Stomach (tissue), 9 donors: Measurements from ENCODE around the gene DDX56. TPM values are rescaled to one million over a fixed set of nuclear protein-coding genes. Genes with fewer than 3 reads are reported as not detected.
A peak's percentile ranks its signal among the peaks of the same experiment; 100 is the strongest.

Source experiments
- DNase-seq, 2 donors: peaks; one replicate each; pipeline versions ENCODE4 v3.0.0 to v3.0.0-alpha.2; 2013 to 2019
- H3K27ac ChIP-seq, 5 donors: fragments of 200-600 bp in 4 of 5; sonication (generic) in 4 of 5; one replicate each; pipeline ENCODE4 v1.5.1; 2013 to 2019; ENCODE audit warnings: mild to moderate bottlenecking in 1 of 5, moderate library complexity in 1 of 5
- H3K27me3 ChIP-seq, 3 donors: fragments of 200-600 bp; sonication (generic); one replicate each; pipeline ENCODE4 v1.5.1; 2017 to 2019; ENCODE audit warnings: mixed run types in 1 of 3
- H3K36me3 ChIP-seq, 4 donors: fragments of 200-600 bp; sonication (generic); 1 replicate in 3 of 4; 2 replicates in 1 of 4; pipeline ENCODE4 v1.5.1; 2016 to 2019
- H3K4me1 ChIP-seq, 4 donors: fragments of 200-600 bp; sonication (generic); one replicate each; pipeline ENCODE4 v1.5.1; 2016 to 2019
- H3K4me3 ChIP-seq, 4 donors: fragments of 200-600 bp; sonication (generic) in 3 of 4; one replicate each; pipeline ENCODE4 v1.5.1; 2016 to 2019; ENCODE audit warnings: mild to moderate bottlenecking in 1 of 4
- H3K9me3 ChIP-seq, 4 donors: fragments of 200-600 bp; sonication (generic); one replicate each; pipeline ENCODE4 v1.5.1; 2016 to 2019
- EP300 ChIP-seq: sonication (generic); formaldehyde crosslinking; IDR thresholded peaks from one replicate; pipeline ENCODE4 v1.6.1; 2017; ENCODE audit warnings: antibody characterized with exemption
- POLR2A ChIP-seq, 4 donors: fragments of 450-650 bp; IDR thresholded peaks; one replicate each; pipeline ENCODE4 v1.6.1; 2016; ENCODE audit warnings: antibody characterized with exemption in 4 of 4, control low read depth in 2 of 4, mild to moderate bottlenecking in 1 of 4, moderate library complexity in 1 of 4
- POLR2AphosphoS5 ChIP-seq, 3 donors: sonication (generic); formaldehyde crosslinking; IDR thresholded peaks; one replicate each; pipeline ENCODE4 v1.6.1; 2016; ENCODE audit warnings: antibody characterized with exemption in 3 of 3
- whole genome bisulfite sequencing, 5 donors: extraction: QIAGEN DNeasy Blood & Tissue Kit in 3 of 5; methylation state at CpG; one replicate each; pipeline versions ENCODE4 v1.1.5 to v1.1.7; 2013 to 2018; 5-methylcytosine and 5-hydroxymethylcytosine counted together
- intact Hi-C: fragments of 100-400 bp; cut with DNase I; formaldehyde crosslinking; loops from one replicate; pipeline ENCODE4 v1.15.1; 2023; ENCODE audit warnings: low total_unique reads
- polyA plus RNA-seq, 3 donors: library from polyadenylated mRNA; stranded (reverse); fragments of 200-250 nt; gene quantifications; one replicate each; pipeline ENCODE4 v1.2.3, GENCODE V29; 2013
- total RNA-seq, 5 donors: library from RNA; depleted of rRNA; stranded (reverse); fragments of >200 nt; gene quantifications; one replicate each; pipeline versions ENCODE4 v1.1.0 to v1.2.3, GENCODE V29; 2014 to 2016
- TF ChIP-seq, protein P1 (sequence below), 7 experiments: fragments of 450-650 bp in 4 of 7; fragments of 200-600 bp in 3 of 7; sonication (generic) in 3 of 7; IDR thresholded peaks; one replicate each; pipeline ENCODE4 v1.5.1; 2016 to 2019; ENCODE audit warnings: antibody characterized with exemption in 7 of 7, control low read depth in 2 of 7, mild to moderate bottlenecking in 1 of 7
- donor health status: healthy with polysubstance abuse.
- donor health status: Bipolar disorder and iron deficiency.
- donor health status: healthy.

Gene DDX56
- total and polyA plus RNA-seq, 8 donors = 35.6 to 98.7 (median 55.2) TPM

DNA sequence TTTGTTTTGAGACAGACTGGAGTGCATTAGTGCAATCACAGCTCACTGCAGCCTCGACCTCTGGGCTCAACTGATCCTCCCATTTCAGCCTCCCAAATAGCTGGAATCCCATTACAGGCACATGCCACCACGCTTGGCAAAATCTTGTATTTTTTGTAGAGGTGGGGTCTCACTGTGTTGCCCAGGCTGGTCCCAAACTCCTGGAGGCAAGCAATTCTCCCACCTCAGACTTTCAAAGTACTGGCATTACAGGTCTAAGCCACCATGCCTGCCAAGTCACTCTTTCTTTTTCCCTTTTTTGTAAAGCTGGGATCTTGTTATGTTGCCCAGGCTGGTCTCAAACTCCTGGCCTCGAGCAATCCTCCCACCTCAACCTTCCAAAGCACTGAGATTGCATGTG, 24.3 kb downstream of the DDX56 start:
- TF ChIP-seq POLR2A (IDR thresholded peaks at IDR 0.05) (no peak), EP300 (no peak), POLR2AphosphoS5 (IDR thresholded peaks at IDR 0.05) (no peak)
- TF ChIP-seq, protein P1, sequence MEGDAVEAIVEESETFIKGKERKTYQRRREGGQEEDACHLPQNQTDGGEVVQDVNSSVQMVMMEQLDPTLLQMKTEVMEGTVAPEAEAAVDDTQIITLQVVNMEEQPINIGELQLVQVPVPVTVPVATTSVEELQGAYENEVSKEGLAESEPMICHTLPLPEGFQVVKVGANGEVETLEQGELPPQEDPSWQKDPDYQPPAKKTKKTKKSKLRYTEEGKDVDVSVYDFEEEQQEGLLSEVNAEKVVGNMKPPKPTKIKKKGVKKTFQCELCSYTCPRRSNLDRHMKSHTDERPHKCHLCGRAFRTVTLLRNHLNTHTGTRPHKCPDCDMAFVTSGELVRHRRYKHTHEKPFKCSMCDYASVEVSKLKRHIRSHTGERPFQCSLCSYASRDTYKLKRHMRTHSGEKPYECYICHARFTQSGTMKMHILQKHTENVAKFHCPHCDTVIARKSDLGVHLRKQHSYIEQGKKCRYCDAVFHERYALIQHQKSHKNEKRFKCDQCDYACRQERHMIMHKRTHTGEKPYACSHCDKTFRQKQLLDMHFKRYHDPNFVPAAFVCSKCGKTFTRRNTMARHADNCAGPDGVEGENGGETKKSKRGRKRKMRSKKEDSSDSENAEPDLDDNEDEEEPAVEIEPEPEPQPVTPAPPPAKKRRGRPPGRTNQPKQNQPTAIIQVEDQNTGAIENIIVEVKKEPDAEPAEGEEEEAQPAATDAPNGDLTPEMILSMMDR (IDR thresholded peaks at IDR 0.05) = no peak
- 70 to 79% (median 75%) methylated on average over 3 of the region's 3 CpGs for WGBS, 5 donors

DNA sequence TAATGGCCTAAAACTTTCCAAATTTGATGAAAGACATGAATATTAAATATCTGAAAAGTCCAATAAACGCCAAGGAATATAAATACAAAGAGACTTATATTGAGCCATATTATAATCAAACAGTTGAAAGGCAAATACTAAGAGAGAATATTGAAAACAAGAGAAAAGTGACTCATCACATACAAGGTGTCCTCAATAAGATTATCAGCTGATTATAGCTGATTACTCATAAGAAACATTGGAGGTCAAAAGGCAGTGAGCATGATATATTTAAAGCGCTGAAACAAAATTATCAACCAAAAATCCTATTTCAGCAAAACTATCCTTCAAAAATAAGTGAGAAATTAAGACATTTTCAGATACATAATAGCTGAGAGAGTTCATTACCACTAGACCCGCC, 24.8 kb downstream of the DDX56 start:
- no peaks in the 10 kb centered on the region for H3K27me3 ChIP-seq
- WGBS, 5 donors = 74 to 88% (median 82%) methylated on average over 3 of the region's 3 CpGs
- no peak overlapping the region for H3K4me3 ChIP-seq
- H3K36me3 ChIP-seq = no peaks in the 10 kb centered on the region
- intact Hi-C loops = no loop called here
- H3K27ac ChIP-seq = no peak overlapping the region
- no peak for DNase-seq
- TF ChIP-seq EP300 (no peak), POLR2A (IDR thresholded peaks at IDR 0.05) (no peak), POLR2AphosphoS5 (IDR thresholded peaks at IDR 0.05) (no peak)
- TF ChIP-seq, protein P1 (IDR thresholded peaks at IDR 0.05) = no peak
- H3K4me1 ChIP-seq = no peaks in the 10 kb centered on the region
- no peaks in the 10 kb centered on the region for H3K9me3 ChIP-seq

More for the DNA sequence above, 24.3 kb downstream of the DDX56 start:
- Histone ChIP-seq H3K9me3 (no peaks in the 10 kb centered on the region), H3K27ac (no peak overlapping the region), H3K4me1 (no peaks in the 10 kb centered on the region), H3K4me3 (no peak overlapping the region), H3K36me3 (no peaks in the 10 kb centered on the region), H3K27me3 (no peaks in the 10 kb centered on the region)
- intact Hi-C loops = no loop called here
- no peak for DNase-seq

DNA sequence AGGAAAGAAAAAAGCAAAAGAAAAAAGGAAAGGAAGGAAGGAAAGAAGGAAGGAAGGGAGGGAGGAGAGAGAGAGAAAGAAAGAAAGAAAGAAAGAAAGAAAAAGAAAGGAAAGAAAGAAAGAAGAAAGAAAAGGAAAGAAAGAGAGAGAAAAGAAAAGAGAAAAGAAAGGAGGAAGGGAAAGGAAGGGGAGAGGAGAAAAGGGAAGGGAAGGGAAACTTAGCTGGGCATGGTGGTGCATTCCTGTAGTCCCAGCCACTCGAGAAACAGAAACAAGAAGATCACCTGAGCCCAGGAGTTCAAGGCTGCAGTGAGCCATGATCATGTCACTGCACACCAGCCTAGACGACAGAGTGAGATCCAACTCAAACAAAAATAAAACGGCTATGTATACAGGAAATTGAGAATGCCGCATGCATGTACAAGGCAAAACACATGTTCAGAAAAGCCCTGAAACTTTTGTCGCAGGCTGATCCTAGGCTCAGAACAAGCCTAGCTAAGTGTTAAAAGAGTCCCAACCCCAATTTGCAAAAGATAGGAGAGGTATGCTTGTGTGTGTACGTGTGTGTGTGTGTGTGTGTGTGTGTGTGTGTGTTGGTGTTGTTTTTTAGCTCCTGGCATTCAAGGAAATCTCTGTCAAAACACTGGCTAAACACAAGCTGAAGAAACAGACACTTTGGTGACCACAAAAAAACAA, 26.0 kb downstream of the DDX56 start:
- intact Hi-C loops = no loop called here
- Histone ChIP-seq H3K36me3 (no peaks in the 10 kb centered on the region), H3K27ac (no peak overlapping the region), H3K27me3 (no peaks in the 10 kb centered on the region), H3K9me3 (no peaks in the 10 kb centered on the region), H3K4me3 (no peak overlapping the region), H3K4me1 (peaks cover 0 to 9% (median 4%) of the 10 kb centered on the region in 4 donors)
- 12 to 24% (median 19%) methylated on average over 6 of the region's 6 CpGs for WGBS, 5 donors
- DNase-seq = peak in 1 of 2 donors; percentile 21
- TF ChIP-seq, protein P1 (IDR thresholded peaks at IDR 0.05) = no peak
- no peak for TF ChIP-seq EP300
- no peak for TF ChIP-seq POLR2A (IDR thresholded peaks at IDR 0.05)
- TF ChIP-seq POLR2AphosphoS5 (IDR thresholded peaks at IDR 0.05) = no peak

DNA sequence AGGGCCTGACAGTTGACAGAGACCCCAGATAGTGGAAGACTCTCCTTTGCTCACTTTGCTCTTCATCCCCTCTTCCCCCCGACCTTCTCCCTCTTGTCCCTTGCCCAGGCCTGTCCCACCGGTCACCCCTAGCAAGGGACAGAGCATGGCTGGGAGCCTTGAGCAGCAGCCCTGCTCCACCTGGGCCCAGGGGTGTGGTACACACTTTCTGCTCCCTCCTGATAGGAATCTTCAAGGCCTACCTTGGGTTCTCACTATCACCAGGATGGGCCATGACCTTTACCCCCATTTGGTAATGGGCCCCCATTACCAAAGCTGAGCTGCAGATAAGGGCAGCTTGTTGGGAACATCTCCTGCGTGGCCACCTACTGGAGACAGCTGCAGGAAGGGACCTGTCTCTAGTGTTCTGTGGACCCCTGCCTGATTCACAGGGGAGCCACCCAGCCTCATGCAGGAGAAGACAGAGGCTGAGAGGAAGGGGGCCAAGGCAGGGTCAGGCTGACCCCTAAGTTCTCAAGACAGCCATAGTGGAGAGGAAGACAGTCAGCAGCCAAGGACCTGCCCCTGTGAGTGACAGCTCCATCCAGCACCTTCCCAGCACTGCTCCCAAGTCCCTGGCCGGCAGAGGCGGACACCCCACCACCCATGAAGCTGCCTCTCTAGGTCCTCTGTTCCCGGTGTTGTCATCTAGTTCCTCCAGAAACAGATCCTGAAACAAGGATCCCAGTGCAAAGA, 31.7 kb downstream of the DDX56 start:
- peak in 1 of 2 donors; percentile 28 for DNase-seq

More for the DNA sequence above, 31.7 kb downstream of the DDX56 start:
- intact Hi-C loops = no loop called here
- Histone ChIP-seq H3K4me1 (peaks cover 4 to 12% (median 6%) of the 10 kb centered on the region in 4 donors), H3K36me3 (no peaks in the 10 kb centered on the region), H3K27ac (peak overlapping the region in 1 of 5 donors; percentile 79), H3K9me3 (no peaks in the 10 kb centered on the region), H3K4me3 (no peak overlapping the region), H3K27me3 (no peaks in the 10 kb centered on the region)
- no peak for TF ChIP-seq POLR2AphosphoS5 (IDR thresholded peaks at IDR 0.05)
- 82 to 93% (median 92%) methylated on average over 5 to 6 of the region's 6 CpGs for WGBS, 5 donors
